Measurements from ENCODE around the gene DUSP11. TPM values are rescaled to one million over a fixed set of nuclear protein-coding genes. Genes with fewer than 3 reads are reported as not detected.

DUSP11 gene
- total and polyA plus RNA-seq, 4 donors, result 6.7 to 10.7 (median 9.2) TPM

DNA sequence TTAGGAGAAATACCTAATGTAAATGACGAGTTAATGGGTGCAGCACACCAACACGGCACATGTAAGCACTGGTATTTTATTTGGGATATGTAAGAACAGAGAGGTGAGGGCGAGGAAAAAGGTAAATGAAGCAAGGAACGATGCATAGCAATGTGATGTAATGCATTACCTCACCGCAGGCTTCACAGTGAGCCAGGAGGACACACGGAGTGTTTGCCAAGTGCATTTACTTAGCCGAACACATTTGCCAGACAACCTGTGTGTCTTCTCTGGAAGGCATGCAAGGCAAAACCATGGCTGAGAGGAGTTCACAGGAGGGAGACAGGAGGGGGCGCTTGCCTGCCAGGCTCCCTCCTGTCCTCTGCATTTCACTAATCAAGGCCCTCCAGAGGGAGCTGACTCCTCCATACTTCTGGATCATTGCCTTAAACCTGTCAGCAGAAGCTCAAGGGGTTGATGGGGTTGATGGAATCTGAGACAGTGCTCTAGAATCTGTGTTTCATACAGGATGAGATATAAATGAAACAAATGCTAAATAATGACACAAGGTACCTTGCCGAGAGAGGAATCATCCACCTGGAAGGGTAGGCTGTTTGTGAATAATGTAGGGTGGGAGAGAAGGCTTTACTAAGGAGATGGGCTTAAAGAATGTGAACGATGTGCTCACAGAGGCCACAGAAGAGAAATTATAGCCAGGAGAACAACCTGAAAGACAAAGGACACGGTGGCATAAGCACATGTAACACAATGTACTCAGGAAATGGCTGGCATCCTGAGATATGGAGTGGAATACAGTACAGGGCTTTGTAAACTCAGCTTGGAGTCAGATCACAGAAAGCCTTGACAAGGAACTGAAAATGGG, 33.7 kb downstream of the DUSP11 start:
- TF ChIP-seq, protein P1, sequence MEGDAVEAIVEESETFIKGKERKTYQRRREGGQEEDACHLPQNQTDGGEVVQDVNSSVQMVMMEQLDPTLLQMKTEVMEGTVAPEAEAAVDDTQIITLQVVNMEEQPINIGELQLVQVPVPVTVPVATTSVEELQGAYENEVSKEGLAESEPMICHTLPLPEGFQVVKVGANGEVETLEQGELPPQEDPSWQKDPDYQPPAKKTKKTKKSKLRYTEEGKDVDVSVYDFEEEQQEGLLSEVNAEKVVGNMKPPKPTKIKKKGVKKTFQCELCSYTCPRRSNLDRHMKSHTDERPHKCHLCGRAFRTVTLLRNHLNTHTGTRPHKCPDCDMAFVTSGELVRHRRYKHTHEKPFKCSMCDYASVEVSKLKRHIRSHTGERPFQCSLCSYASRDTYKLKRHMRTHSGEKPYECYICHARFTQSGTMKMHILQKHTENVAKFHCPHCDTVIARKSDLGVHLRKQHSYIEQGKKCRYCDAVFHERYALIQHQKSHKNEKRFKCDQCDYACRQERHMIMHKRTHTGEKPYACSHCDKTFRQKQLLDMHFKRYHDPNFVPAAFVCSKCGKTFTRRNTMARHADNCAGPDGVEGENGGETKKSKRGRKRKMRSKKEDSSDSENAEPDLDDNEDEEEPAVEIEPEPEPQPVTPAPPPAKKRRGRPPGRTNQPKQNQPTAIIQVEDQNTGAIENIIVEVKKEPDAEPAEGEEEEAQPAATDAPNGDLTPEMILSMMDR (IDR thresholded peaks at IDR 0.05; ENCODE audit: low read depth, low read length, missing input control), result no peak
- TF ChIP-seq YY1 (IDR thresholded peaks at IDR 0.05) (no peak), SP1 (IDR thresholded peaks at IDR 0.05) (no peak), RAD21 (IDR thresholded peaks at IDR 0.05) (no peak), NR2F2 (IDR thresholded peaks at IDR 0.05) (no peak), MAX (IDR thresholded peaks at IDR 0.05) (no peak), HNF4A (conservative IDR thresholded peaks at IDR 0.05) (no peak), TAF1 (conservative IDR thresholded peaks at IDR 0.05) (no peak), EGR1 (IDR thresholded peaks at IDR 0.05; ENCODE audit: low read depth in 2 of 2) (no peak), ATF3 (IDR thresholded peaks at IDR 0.05) (no peak), GABPA (IDR thresholded peaks at IDR 0.05 in 1 of 2, conservative IDR thresholded peaks at IDR 0.05 in 1 of 2) (no peak), HNF4G (IDR thresholded peaks at IDR 0.05) (no peak), FOXA1 (IDR thresholded peaks at IDR 0.05) (no peak), RXRA (IDR thresholded peaks at IDR 0.05) (no peak), REST (IDR thresholded peaks at IDR 0.05) (no peak), JUND (IDR thresholded peaks at IDR 0.05) (no peak), FOXA2 (IDR thresholded peaks at IDR 0.05) (no peak)
- TF ChIP-seq, protein P2, sequence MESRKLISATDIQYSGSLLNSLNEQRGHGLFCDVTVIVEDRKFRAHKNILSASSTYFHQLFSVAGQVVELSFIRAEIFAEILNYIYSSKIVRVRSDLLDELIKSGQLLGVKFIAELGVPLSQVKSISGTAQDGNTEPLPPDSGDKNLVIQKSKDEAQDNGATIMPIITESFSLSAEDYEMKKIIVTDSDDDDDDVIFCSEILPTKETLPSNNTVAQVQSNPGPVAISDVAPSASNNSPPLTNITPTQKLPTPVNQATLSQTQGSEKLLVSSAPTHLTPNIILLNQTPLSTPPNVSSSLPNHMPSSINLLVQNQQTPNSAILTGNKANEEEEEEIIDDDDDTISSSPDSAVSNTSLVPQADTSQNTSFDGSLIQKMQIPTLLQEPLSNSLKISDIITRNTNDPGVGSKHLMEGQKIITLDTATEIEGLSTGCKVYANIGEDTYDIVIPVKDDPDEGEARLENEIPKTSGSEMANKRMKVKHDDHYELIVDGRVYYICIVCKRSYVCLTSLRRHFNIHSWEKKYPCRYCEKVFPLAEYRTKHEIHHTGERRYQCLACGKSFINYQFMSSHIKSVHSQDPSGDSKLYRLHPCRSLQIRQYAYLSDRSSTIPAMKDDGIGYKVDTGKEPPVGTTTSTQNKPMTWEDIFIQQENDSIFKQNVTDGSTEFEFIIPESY (IDR thresholded peaks at IDR 0.05), result no peak
- H3K9me3 ChIP-seq (ENCODE audit: control insufficient read depth in 4 of 4, low read length in 3 of 4), result peaks cover 0 to 3% (median 1%) of the 10 kb centered on the region in 4 donors
- DNase-seq (ENCODE audit: low spot score), result no peak
- H3K27ac ChIP-seq (ENCODE audit: low read depth in 1 of 2, low read length in 2 of 2), result no peak overlapping the region
- no peak overlapping the region for H3K4me3 ChIP-seq (ENCODE audit: low read depth in 1 of 3, low read length in 3 of 3)
- peaks cover 0 to 22% (median 10%) of the 10 kb centered on the region in 4 donors for H3K36me3 ChIP-seq (ENCODE audit: control insufficient read depth in 4 of 4, insufficient read depth in 3 of 4, low read depth in 1 of 4, low read length in 3 of 4)
- no peaks in the 10 kb centered on the region for H3K27me3 ChIP-seq (ENCODE audit: control insufficient read depth in 4 of 4, insufficient read depth in 4 of 4, low read length in 3 of 4)
- H3K9ac ChIP-seq (ENCODE audit: low read depth in 1 of 2, low read length in 2 of 2), result no peak overlapping the region
- no peaks in the 10 kb centered on the region for H3K4me1 ChIP-seq (ENCODE audit: control insufficient read depth in 4 of 4, insufficient read depth in 4 of 4, low read length in 3 of 4)
- WGBS, result 92% methylated on average over 11 of the region's 11 CpGs
